SK-N-SH (cell line): Measurements from ENCODE around the gene NFKBIA. TPM values are rescaled to one million over a fixed set of nuclear protein-coding genes. Genes with fewer than 3 reads are reported as not detected.
A peak's percentile ranks its signal among the peaks of the same experiment; 100 is the strongest.

Experiments
- CTCF ChIA-PET: fragments of 300-600, 350-600 bp; formaldehyde crosslinking; extraction: SDS; loops from one replicate; lab custom pipeline; 2021; lab: Yijun Ruan, JAX
- POLR2A ChIA-PET: fragments of 350-600 bp; sonication (Branson Sonifier 250); formaldehyde crosslinking; extraction: SDS; loops from one replicate; lab custom pipeline; 2020; ENCODE audit warnings: antibody characterized with exemption, inconsistent platforms; lab: Yijun Ruan, JAX
- DNase-seq: peaks from one replicate; pipeline ENCODE4 v3.0.0; 2012
- H2AFZ ChIP-seq: fragments of 200-600 bp; sonication (generic); 2 replicates; pipeline ENCODE4 v1.8.1; 2016; ENCODE audit warnings: antibody characterized with exemption, mild to moderate bottlenecking, low read depth
- H3F3A ChIP-seq: fragments of 200-600 bp; sonication (generic); replicated peaks from 2 replicates; pipeline ENCODE3; 2016; ENCODE audit warnings: antibody characterized with exemption, mild to moderate bottlenecking; ENCODE audit not compliant: insufficient read depth
- H3K27ac ChIP-seq, 2 experiments: fragments of 200-500 bp in 1 of 2; fragments of 200-600 bp in 1 of 2; sonication (Bioruptor generic) in 1 of 2; sonication (generic), shearing (Covaris generic) in 1 of 2; 2 replicates each; pipeline versions ENCODE4 v1.5.1 to v1.6.1; 2014 to 2016; ENCODE audit warnings: low read depth in 2 of 2, inconsistent platforms in 1 of 2, low read length in 1 of 2, mild to moderate bottlenecking in 1 of 2, mixed read lengths in 1 of 2
- H3K27me3 ChIP-seq: fragments of 200-600 bp; sonication (generic), shearing (Covaris generic); 2 replicates; pipeline ENCODE4 v1.6.1; 2016; ENCODE audit warnings: mixed run types; ENCODE audit not compliant: insufficient read depth
- H3K36me3 ChIP-seq, 2 experiments: fragments of 200-500 bp in 1 of 2; fragments of 200-600 bp in 1 of 2; sonication (Bioruptor generic) in 1 of 2; sonication (generic) in 1 of 2; replicated peaks in 1 of 2; 2 replicates each; pipeline versions ENCODE3 to v1.5.1; 2014 to 2016; ENCODE audit warnings: low read length in 1 of 2, mild to moderate bottlenecking in 1 of 2; ENCODE audit not compliant: insufficient read depth in 2 of 2, control insufficient read depth in 1 of 2
- H3K4me1 ChIP-seq, 2 experiments: fragments of 200-500 bp in 1 of 2; fragments of 200-600 bp in 1 of 2; sonication (Bioruptor generic) in 1 of 2; sonication (generic), shearing (Covaris generic) in 1 of 2; 2 replicates each; pipeline versions ENCODE4 v1.5.1 to v1.6.1; 2014 to 2016; ENCODE audit warnings: low read depth in 1 of 2, low read length in 1 of 2, mixed run types in 1 of 2; ENCODE audit not compliant: insufficient read depth in 2 of 2, control insufficient read depth in 1 of 2
- H3K4me2 ChIP-seq: fragments of 200-600 bp; sonication (generic), shearing (Covaris generic); 2 replicates; pipeline ENCODE4 v1.6.1; 2017; ENCODE audit warnings: mixed run types
- H3K4me3 ChIP-seq, 2 experiments: fragments of 200-500 bp in 1 of 2; fragments of 200-600 bp in 1 of 2; sonication (Bioruptor generic) in 1 of 2; sonication (generic), shearing (Covaris generic) in 1 of 2; 2 replicates each; pipeline versions ENCODE4 v1.5.1 to v1.8.1; 2014 to 2016; ENCODE audit warnings: low read depth in 2 of 2, inconsistent platforms in 1 of 2, low read length in 1 of 2, mild to moderate bottlenecking in 1 of 2, mixed read lengths in 1 of 2, moderate library complexity in 1 of 2
- H3K79me2 ChIP-seq: fragments of 200-600 bp; sonication (generic); 2 replicates; pipeline ENCODE4 v1.8.1; 2017; ENCODE audit warnings: mild to moderate bottlenecking; ENCODE audit not compliant: insufficient read depth
- H3K9ac ChIP-seq: fragments of 200-600 bp; sonication (generic); 2 replicates; pipeline ENCODE4 v1.6.1; 2017; ENCODE audit warnings: mixed run types
- H3K9me2 ChIP-seq: fragments of 200-600 bp; sonication (generic); 2 replicates; pipeline ENCODE4 v1.6.1; 2017; ENCODE audit warnings: mixed run types
- H3K9me3 ChIP-seq: fragments of 200-600 bp; sonication (generic); 2 replicates; pipeline ENCODE4 v1.6.1; 2017; ENCODE audit warnings: mixed run types, mild to moderate bottlenecking, moderate library complexity
- H4K20me1 ChIP-seq: fragments of 200-600 bp; sonication (generic); 2 replicates; pipeline ENCODE4 v1.6.1; 2017; ENCODE audit warnings: mild to moderate bottlenecking, mixed run types; ENCODE audit not compliant: insufficient read depth
- CHD2 ChIP-seq: fragments of 150-350 bp; IDR thresholded peaks from 2 replicates; pipeline ENCODE4 v1.6.1; 2018; ENCODE audit warnings: low read length; ENCODE audit not compliant: partially characterized antibody
- EP300 ChIP-seq, 2 experiments: IDR thresholded peaks; 2 replicates each; pipeline versions ENCODE4 v1.4.0 to v1.6.1; 2012; ENCODE audit warnings: borderline replicate concordance in 1 of 2, low read depth in 1 of 2, low read length in 1 of 2
- EZH2phosphoT487 ChIP-seq: fragments of 200-600 bp; sonication (generic); IDR thresholded peaks from 2 replicates; pipeline ENCODE4 v1.6.1; 2017; ENCODE audit warnings: low read depth, mixed run types, mild to moderate bottlenecking, antibody characterized with exemption, moderate library complexity, borderline replicate concordance
- FOSL2 ChIP-seq: IDR thresholded peaks from 2 replicates; pipeline ENCODE4 v1.4.0; 2012; ENCODE audit warnings: low read depth, mild to moderate bottlenecking, moderate library complexity, borderline replicate concordance
- FOXJ3 ChIP-seq: sonication (generic); formaldehyde crosslinking; IDR thresholded peaks from 2 replicates; pipeline ENCODE4 v1.5.1; 2020; ENCODE audit warnings: mild to moderate bottlenecking, missing genetic modification reagents
- FOXM1 ChIP-seq: IDR thresholded peaks from 2 replicates; pipeline ENCODE4 v1.4.0; 2012; ENCODE audit warnings: low read depth, mild to moderate bottlenecking
- GABPA ChIP-seq: IDR thresholded peaks from 2 replicates; pipeline ENCODE4 v1.4.0; 2012; ENCODE audit warnings: low read depth, mild to moderate bottlenecking
- MEF2A ChIP-seq: IDR thresholded peaks from 2 replicates; pipeline ENCODE4 v1.4.0; 2012; ENCODE audit warnings: low read depth, borderline replicate concordance
- MXI1 ChIP-seq: IDR thresholded peaks from 2 replicates; pipeline ENCODE4 v1.6.1; 2012; ENCODE audit warnings: mild to moderate bottlenecking, low read depth, low read length, improper control_type of control experiment
- NFIC ChIP-seq: IDR thresholded peaks from 2 replicates; pipeline ENCODE4 v1.4.0; 2012; ENCODE audit warnings: borderline replicate concordance
- POLR2AphosphoS5 ChIP-seq: IDR thresholded peaks from 2 replicates; pipeline ENCODE4 v1.6.1; 2012; ENCODE audit warnings: low read depth, low read length
- RAD21 ChIP-seq: IDR thresholded peaks from 2 replicates; pipeline ENCODE4 v1.6.1; 2012; ENCODE audit warnings: mild to moderate bottlenecking, low read length
- RCOR1 ChIP-seq: fragments of 150-350 bp; IDR thresholded peaks from 2 replicates; pipeline ENCODE4 v1.6.1; 2017; ENCODE audit warnings: antibody characterized with exemption, low read length
- RFX5 ChIP-seq: IDR thresholded peaks from 2 replicates; pipeline ENCODE4 v1.6.1; 2012; ENCODE audit warnings: mild to moderate bottlenecking, improper control_type of control experiment, low read length
- SMC3 ChIP-seq: IDR thresholded peaks from 2 replicates; pipeline ENCODE4 v1.6.1; 2012; ENCODE audit warnings: low read depth, low read length, improper control_type of control experiment
- TEAD4 ChIP-seq: IDR thresholded peaks from 2 replicates; pipeline ENCODE4 v1.4.0; 2012; ENCODE audit warnings: mild to moderate bottlenecking, borderline replicate concordance; ENCODE audit not compliant: insufficient read depth
- YY1 ChIP-seq: IDR thresholded peaks from 2 replicates; pipeline ENCODE4 v1.4.0; 2012; ENCODE audit warnings: low read depth, mild to moderate bottlenecking
- WGBS: methylation state at CpG from one replicate; pipeline ENCODE4 v1.1.6; 2017; ENCODE audit warnings: low lambda C conversion rate; 5-methylcytosine and 5-hydroxymethylcytosine counted together
- polyA plus RNA-seq, 3 experiments: library from polyadenylated mRNA; depleted of rRNA; stranded (reverse); fragments of >200 nt; gene quantifications; 2 replicates each; pipeline ENCODE4 v1.2.3, GENCODE V29; 2012
- TF ChIP-seq, protein P1 (sequence below): IDR thresholded peaks from 2 replicates; pipeline ENCODE4 v1.6.1; 2012; ENCODE audit warnings: mild to moderate bottlenecking, low read depth, low read length, moderate library complexity
- TF ChIP-seq, protein P2 (sequence below): IDR thresholded peaks from 2 replicates; pipeline ENCODE4 v1.4.0; 2012; ENCODE audit warnings: low read depth, borderline replicate concordance
- TF ChIP-seq, protein P3 (sequence below): fragments of 200-600 bp; sonication (generic); IDR thresholded peaks from 2 replicates; pipeline ENCODE4 v1.6.1; 2017; ENCODE audit warnings: antibody characterized with exemption, mild to moderate bottlenecking, moderate library complexity

The NFKBIA gene
- polyA plus RNA-seq, 1 of the 3 experiments (the other 2 are of a cell fraction), result 56.7 TPM

DNA sequence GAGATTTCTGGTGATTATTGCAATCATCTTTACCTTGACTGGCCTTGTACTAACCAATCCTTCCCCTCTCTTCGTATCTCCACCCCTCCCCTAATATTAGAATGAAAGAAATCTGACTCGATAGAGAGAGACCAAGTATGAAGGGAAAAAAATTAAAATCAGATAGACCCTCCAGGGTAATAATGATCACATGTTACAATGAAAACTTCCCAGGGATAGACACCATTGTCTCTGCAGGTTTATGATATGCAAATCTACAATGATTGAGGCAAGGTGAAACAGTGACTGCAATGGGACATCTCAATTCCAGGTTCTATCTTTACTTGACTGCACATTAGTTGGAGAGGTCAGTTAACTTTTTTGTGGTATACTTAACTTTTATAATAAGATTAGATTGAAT is 1.5 kb upstream of the NFKBIA start (continued):
- no peak for TF ChIP-seq NFIC
- no peak for TF ChIP-seq RCOR1
- no peak for TF ChIP-seq FOSL2
- no peak for TF ChIP-seq RAD21
- TF ChIP-seq SMC3, result no peak
- TF ChIP-seq YY1, result no peak
- TF ChIP-seq, protein P1, sequence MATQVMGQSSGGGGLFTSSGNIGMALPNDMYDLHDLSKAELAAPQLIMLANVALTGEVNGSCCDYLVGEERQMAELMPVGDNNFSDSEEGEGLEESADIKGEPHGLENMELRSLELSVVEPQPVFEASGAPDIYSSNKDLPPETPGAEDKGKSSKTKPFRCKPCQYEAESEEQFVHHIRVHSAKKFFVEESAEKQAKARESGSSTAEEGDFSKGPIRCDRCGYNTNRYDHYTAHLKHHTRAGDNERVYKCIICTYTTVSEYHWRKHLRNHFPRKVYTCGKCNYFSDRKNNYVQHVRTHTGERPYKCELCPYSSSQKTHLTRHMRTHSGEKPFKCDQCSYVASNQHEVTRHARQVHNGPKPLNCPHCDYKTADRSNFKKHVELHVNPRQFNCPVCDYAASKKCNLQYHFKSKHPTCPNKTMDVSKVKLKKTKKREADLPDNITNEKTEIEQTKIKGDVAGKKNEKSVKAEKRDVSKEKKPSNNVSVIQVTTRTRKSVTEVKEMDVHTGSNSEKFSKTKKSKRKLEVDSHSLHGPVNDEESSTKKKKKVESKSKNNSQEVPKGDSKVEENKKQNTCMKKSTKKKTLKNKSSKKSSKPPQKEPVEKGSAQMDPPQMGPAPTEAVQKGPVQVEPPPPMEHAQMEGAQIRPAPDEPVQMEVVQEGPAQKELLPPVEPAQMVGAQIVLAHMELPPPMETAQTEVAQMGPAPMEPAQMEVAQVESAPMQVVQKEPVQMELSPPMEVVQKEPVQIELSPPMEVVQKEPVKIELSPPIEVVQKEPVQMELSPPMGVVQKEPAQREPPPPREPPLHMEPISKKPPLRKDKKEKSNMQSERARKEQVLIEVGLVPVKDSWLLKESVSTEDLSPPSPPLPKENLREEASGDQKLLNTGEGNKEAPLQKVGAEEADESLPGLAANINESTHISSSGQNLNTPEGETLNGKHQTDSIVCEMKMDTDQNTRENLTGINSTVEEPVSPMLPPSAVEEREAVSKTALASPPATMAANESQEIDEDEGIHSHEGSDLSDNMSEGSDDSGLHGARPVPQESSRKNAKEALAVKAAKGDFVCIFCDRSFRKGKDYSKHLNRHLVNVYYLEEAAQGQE, result no peak
- TF ChIP-seq MEF2A, result no peak
- TF ChIP-seq, all 33 proteins: peak for 0

DNA sequence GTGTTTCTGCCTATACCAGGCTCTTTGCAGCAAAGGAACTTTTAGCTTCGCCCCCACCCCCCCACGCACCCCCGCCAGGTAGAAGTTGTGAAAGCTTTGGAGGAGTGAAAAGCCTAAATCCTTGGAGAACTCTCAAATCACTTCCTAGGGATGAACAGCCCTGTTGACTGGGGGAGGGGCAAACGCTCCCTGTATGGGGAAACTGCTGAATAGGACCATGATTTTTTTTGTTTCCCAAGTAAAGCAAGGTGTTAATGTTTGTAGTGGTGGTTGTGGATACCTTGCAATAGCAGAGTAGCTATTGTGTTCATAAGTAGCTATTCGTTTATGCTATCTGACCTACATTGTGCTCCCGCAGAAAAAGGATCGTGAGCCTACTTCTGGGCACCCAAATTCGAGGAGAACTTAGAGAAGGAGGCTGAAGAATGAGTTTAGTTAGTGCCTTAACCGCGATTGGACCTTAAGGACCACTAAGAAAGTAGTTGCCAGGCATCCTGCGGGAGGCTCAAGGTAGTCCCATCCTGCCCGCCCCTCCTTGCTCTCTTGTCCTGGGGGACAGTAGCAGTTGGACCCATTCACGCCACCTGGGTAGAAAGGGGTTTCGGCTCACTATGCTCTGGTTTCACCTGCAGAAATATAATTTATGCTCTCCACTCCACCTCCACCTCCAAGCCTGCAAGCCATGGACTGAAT is 901 bp upstream of the NFKBIA start:
- Histone ChIP-seq H3K27ac (peak overlapping the region; percentile 92 to 98), H2AFZ (peak overlapping the region; percentile 70; the same call in 1 of the 2 replicates), H3K9ac (peak overlapping the region; percentile 98), H3K27me3 (no peaks in the 10 kb centered on the region), H3K4me2 (peak overlapping the region; percentile 96), H3K4me1 (peaks cover 25 to 33% of the 10 kb centered on the region in 2 experiments; a peak in 3 of 4 replicates), H3K9me2 (no peaks in the 10 kb centered on the region), H3K4me3 (peak overlapping the region; percentile 85 to 87), H3K36me3 (peaks cover 30 to 31% of the 10 kb centered on the region in 2 experiments), H3F3A (peaks cover 27% of the 10 kb centered on the region), H3K9me3 (no peaks in the 10 kb centered on the region), H3K79me2 (peaks cover 38% of the 10 kb centered on the region), H4K20me1 (peaks cover 30% of the 10 kb centered on the region)
- WGBS, result 58% methylated on average over 11 of the region's 14 CpGs
- CTCF ChIA-PET, result interaction anchor here (0.7 to 3.5 kb wide), 12 partner anchors 8 to 283 kb away, joined by 3 to 26 read pairs (median 4); no protein-coding TSS in a partner anchor
- POLR2A ChIA-PET, result interaction anchor here (1.2 to 2.2 kb wide), 6 partner anchors 12 to 238 kb away, joined by 3 to 21 read pairs (median 4); partner anchors contain the start of genes INSM2 and PSMA6
- no peak for DNase-seq
- TF ChIP-seq RCOR1 (no peak), YY1 (no peak), FOXM1 (no peak), EP300 (IDR thresholded peaks at IDR 0.05; ENCODE audit: borderline replicate concordance in 1 of 2, low read depth in 1 of 2, low read length in 1 of 2) (no peak), MXI1 (no peak), MEF2A (no peak), FOXJ3 (CRISPR knock-in tag) (no peak), RAD21 (no peak), EZH2phosphoT487 (no peak), GABPA (no peak), RFX5 (no peak), POLR2AphosphoS5 (no peak), TEAD4 (no peak), CHD2 (no peak)
- TF ChIP-seq, protein P2, sequence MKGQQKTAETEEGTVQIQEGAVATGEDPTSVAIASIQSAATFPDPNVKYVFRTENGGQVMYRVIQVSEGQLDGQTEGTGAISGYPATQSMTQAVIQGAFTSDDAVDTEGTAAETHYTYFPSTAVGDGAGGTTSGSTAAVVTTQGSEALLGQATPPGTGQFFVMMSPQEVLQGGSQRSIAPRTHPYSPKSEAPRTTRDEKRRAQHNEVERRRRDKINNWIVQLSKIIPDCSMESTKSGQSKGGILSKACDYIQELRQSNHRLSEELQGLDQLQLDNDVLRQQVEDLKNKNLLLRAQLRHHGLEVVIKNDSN, result no peak
- TF ChIP-seq, protein P3, sequence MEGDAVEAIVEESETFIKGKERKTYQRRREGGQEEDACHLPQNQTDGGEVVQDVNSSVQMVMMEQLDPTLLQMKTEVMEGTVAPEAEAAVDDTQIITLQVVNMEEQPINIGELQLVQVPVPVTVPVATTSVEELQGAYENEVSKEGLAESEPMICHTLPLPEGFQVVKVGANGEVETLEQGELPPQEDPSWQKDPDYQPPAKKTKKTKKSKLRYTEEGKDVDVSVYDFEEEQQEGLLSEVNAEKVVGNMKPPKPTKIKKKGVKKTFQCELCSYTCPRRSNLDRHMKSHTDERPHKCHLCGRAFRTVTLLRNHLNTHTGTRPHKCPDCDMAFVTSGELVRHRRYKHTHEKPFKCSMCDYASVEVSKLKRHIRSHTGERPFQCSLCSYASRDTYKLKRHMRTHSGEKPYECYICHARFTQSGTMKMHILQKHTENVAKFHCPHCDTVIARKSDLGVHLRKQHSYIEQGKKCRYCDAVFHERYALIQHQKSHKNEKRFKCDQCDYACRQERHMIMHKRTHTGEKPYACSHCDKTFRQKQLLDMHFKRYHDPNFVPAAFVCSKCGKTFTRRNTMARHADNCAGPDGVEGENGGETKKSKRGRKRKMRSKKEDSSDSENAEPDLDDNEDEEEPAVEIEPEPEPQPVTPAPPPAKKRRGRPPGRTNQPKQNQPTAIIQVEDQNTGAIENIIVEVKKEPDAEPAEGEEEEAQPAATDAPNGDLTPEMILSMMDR, result no peak
